DMS114 treated with DMSO at 0.1 percent for 48 hours (cell line): ENCODE results near the gene TMPRSS9.

Source experiments
- DNase-seq: peaks from one replicate; lab custom pipeline; 2025; ENCODE audit not compliant: unreplicated experiment; lab: John Stamatoyannopoulos, UW

Gene TMPRSS9

DNA sequence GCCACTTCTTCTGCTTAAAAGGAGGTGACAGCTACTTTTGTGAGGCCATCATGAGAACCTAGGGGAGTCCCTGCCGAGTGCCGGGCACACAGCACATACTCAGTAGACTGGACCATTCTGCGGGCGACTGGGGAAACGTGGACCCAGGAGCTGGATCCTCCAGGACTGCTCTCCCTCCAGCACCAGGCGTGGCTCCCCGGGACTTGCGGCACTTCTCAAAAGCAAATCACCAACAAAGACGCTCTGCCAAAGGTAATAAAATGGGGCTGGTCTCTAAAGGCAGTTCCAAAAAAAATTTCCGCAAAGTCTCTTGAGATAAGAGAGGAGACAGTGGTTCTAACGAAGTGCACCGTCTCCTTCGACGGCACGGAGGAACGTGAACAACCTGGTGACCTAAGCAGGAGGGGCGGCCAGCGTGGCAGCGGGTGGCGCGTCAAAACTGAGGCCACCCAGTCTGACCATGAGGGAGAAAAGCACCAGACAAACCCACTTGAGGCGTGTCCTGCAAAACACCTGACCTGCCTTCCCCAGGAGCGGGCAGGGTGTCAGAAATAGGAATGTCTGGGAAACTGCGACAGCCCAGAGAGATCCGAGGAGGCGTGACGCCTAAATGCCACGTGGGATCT, 1.4 kb upstream of the TMPRSS9 start:
- DNase-seq: no peak

DNA sequence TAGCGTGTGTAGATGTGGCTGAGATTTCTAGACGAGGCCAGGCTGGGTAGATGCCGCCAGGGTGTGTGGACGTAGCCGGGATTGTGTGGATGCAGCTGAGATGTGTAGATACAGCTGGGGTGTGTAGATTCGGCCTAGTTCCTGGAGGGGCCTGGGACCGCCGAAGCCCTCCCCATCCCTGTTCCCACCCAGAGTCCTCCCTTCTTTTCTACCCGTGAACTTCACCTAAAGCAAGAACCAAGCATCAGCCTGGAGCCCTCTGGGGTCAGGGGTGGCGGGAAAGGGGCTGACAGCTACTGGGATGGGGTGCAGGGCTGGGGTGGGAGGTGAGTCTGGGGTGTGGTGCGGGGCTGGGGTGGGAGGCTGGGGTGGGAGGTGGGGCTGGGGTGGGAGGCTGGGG, 768 bp downstream of the TMPRSS9 start:
- DNase-seq: no peak

DNA sequence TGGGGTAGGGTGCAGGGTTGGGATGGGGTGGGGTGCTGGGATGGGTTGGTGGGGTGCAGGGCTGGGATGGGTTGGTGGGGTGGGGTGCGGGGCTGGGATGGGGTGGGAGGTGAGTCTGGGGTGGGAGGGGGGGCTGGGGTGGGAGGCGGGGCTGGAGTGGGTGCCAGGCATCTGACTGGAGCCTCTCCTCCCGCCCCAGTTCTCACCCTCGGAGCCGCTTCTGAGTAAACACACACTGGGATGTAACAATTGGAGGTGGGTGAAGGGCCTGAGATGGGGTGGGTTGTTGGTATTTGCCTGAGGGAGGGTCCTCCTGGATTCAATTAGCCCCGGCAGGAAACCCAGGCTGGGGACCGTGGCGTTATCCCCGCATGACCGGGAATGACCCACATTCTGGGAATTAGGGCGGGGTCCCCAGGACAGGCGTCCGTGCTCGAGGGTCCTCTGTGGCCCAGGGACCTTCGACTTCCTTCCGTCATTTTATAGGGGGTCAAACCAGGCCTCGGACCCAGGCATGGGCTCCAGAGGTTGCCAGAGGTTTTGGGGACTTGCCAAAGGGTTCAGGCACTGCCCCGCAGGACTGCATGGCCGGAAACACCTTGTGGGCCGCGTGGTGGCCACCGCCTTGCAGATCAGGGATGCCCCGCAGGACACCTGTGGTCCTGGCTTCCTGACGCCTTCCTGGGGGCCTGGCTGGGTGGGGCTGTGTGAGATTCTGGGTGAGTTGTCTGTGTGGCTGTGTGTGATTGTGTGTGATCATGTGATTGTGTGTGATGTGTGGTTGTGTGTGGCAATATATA, 1.4 kb downstream of the TMPRSS9 start:
- no peak for DNase-seq

DNA sequence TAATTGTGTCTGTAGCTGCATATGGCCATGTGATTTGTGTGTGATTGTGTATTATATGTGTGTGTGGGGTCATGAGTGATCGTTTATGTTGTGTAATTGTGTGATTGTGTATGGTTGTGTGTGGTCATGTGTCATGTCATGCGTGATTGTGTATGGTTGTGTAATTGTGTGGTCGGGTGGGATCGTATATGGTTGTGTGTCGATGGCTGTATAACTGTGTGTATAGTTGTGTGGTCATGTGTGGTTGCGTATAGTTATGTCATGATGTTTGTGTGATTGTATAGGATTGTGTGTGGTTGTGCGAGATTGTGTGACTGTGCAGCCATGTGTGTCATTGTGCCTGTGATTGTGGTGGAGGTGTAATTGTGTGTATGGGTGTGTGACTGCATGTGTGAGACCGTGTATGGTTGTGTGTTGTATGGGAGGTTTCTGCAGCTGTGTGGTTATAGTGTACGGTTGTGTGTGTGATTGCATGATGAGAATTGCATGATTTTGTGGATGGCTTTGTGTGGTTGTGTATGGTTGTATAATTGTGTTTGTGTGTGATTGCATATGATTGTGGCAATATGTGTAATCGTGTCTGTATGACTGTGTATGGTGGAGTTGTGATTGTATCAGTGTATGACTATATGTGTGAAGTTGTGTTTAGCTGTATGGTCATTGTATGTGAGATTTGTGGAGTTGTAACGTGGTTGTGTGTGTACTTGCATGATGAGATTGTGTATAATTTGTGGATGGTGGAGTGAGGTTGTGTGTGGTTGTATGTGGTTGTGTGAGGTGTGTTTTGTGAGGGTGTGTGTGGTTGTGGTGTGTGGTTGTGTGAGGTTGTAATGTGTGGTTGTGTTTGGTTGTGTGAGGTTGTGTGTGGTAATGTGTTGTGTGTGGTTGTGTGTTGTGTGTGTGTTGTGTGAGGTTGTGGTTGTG, 2.2 kb downstream of the TMPRSS9 start:
- DNase-seq: no peak

DNA sequence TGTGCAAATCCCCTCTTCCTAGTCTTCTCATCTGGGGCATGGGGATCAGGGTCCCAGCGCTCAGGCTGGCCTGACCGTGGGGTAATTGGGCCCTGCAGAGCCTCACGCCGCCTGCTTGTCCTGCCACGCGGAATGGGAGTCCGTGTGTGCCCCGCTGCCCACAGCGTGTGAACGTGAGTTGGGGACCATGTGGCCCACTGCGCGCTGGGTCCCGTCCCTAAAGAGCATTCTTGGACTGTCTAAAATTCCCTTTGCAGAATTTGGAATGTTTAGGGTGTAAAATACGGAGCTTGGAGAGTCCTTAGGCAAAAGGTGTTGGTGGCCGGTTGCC, 2.9 kb downstream of the TMPRSS9 start:
- DNase-seq: no peak

DNA sequence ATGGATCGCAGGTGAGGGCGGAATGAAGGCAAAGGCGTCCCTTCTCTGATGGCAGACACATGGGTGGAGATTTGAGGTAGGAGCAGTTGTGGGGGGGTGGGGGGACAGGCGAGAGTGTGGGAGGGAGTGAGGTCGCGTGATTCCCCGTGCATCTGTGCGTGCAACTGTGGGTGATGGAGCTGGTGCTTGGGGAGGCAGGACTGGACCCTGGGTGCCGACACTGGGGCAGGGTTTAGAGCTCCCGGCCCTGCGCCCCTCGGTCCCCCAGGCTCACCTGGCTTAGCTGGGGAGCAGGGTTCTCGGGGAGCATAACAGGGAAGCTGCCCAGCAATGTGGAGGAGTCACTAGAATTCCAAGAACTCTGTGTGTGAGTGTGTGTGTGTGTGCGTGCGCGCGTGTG, 3.4 kb downstream of the TMPRSS9 start:
- DNase-seq: no peak

DNA sequence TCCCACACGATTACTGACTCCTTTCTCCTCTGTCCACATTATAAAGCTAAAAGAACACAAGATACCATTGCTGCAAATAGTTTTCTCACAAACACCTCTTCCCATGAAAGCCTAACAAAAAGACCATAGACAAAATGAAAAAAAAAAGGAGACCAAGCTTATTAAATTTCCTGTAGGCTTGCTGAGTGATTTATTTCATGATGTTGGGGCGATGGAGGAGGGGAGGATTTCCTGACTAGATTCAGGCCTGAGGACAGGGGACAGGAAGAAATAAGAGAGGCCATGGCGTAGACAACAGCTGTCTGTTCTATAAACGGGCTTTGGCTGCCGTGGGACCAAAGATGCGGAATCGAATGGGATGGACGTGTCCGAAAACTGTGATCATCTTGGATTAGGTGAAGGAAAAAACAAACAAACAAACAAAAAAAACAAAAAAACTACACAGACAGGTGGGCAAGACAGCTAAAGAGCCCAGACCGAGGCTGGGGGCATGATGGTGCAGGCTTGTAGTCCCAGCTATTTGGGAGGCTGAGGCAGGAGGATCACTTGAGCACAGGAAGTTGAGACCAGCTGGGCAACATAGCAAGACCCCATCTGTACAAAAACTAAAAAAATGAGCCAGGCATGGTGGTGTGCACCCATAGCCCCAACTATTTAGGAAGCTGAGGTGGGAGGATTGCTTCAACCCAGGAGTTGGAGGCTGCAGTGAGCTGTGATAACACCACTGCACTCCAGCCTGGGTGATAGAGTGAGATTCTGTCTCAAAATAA, 5.3 kb downstream of the TMPRSS9 start:
- DNase-seq: no peak

DNA sequence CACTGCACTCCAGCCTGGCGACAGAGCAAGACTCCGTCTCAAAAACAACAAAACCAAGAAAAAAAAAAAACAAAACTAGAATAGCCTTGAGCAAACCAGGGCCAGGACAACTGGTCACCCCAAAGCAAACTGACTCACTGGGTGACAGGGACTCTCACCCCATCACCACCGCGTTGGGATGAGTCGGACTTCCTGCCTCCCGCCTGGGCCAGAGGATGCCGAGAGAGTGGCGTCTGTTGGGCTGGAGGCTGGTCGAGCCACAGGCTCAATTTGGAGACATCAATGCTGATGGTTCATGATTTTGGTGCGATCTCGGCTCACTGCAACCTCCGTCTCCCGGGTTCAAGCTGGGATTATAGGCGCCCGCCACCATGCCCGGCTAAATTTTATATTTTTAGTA, 11.6 kb downstream of the TMPRSS9 start:
- DNase-seq: no peak

DNA sequence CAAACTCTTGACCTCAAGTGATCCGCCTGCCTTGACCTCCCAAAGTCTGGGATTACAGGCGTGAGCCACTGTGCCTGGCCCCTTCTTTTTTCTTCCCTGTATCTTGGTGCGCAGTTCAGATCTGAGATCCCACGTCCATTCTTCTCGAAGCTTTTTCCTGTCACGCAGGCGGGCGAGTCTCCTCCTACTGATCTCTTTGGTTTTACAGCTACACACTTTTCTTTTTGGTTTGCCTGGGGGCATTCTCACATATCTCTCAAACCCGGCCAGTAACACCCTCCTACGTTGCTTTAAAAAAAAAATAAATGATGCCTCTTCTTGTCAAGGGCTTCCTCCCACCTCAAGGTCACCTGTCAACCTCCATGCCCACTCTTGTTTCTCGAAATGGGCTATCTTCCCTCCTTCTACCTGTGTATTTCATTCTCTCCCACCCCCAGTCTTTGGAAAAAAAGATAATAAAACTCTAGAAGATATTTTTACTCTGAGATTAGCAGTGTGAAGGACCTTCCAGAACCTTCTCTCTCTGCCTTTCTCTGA, 12.1 kb downstream of the TMPRSS9 start:
- DNase-seq: no peak

DNA sequence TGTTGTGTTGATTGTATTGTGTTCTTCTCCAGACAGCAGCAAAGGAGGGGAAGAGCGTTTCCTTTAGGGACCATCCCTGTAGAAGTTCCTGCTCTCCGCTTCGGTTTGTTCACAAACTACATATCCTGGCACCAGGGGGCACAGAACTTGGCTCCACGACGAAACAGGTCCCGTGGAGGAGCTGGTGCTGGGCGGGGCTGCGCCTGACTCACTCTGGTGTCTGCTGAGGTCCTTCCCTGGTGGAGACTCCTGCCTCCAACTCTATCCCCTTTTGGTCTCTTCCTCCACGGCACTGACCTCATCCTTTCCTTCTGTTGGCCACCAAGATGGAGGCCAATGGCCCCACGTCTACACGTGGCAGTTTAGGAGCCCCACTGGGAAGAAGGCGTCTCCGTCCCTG, 14.7 kb downstream of the TMPRSS9 start:
- no peak for DNase-seq

DNA sequence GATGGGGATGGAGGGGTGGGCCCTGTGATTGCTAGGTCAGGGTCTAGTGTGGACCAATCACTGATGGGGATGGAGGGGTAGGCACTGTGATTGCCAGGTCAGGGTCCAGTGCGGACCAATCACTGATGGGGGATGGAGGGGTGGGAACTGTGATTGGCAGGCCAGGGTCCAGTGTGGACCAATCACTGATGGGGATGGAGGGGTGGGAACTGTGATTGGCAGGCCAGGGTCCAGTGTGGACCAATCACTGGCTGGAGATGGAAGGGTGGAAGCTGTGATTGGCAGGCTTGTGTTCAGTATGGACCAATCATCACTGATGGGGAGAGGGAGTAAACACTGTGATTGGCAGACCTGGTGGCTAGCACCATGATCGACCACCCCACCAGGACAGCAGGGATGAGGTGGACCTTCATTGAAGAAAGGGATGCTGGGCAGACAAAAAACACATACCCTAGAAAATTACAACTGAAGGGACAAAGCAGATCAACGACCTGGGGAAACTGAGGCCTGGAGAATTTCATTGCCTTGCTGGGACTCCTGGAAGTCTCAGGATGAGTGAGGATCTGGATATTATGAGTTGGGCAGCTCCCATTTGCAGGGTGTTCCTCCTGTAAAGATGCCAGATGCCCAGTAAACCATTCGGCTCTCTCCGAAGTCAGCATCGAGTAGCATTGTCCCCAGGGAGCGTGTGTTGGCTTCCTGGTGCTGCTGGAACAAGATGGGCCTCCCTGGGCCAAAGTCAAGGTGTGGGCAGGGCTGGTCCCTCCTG, 15.5 kb downstream of the TMPRSS9 start:
- no peak for DNase-seq

DNA sequence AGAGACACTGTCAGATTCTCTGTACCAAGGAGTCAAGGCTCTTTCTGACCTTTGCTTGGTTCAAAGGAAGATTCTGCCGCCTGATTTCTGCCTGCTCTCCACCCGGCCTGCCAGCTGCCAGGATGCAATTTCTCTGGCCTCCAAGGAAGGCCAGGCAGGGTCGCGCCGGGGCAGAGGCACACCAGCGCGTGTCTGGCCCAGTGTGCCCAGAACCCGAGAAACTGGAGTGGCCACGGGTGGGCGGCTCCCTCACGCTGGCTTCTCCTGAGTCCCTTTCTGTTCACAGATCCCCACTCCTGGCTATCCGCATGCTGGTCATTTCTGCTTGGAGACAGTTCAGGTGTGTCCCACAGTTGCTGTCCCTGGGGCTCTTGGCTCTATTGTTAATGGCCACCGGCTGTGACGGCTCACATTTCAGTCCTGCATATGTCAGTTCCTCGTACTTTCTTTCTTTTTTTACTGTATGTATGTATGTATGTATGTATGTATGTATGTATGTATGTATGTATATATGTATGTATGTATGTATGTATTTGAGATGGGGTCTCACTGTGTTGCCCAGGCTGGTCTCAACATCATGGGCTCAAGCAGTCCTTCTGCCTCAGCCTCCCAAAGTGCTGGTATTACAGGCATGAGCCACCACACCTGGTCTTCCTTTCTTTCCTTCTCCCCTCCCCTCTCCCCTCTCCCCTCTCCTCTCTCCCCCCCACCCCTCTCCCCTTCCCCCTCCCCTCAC, 16.9 kb downstream of the TMPRSS9 start:
- no peak for DNase-seq

DNA sequence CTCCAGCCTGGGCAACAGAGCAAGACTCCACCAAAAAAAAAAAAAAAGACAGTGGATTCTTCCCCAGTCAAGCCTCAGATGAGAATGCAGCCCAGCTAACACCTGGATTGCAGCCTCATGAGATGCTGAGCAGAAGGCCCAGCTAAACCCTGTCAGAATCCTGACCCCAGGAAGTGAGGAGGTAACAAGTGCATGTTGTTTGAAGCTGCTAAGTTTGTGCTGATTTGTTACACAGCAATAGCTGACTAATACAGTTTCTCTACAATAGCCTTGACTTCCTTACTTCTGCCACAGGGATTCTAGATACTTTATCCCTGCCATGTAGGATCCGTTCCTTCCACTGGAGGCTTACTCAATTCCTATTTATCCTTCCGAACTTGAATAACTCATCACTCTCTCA, 20.5 kb downstream of the TMPRSS9 start:
- DNase-seq: no peak

DNA sequence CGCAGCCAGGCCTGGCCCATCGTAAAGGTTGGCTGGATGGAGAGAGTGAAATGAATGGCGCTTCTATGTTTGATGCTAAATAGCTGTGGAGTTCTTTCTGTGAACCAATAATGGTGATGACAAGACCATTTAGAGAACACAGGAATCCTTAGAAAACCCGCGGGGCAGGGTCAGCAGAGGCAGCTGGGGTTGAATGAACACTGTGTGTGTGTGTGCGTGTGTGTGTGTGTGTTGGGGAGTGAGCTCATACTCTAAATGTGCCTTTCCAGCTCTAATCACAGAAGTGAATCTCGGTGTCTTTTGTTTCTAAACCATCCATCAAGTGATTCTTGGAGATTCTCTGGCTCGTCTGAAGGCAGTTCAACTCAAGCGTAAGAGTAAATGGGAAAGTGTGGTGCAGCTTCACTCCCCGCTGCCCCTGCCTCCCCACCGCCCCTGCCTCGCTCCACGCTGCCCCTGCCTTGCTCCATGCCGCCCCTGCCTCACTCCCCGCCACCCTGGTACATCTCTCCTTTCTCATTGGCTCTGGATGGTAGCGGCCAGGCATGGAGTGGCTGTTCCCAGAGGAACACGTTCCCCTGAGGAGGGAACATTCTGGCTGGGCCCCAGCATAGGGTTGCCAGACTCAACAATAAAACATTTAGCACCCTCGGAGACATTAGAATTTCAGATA, 21.2 kb downstream of the TMPRSS9 start:
- DNase-seq: no peak

DNA sequence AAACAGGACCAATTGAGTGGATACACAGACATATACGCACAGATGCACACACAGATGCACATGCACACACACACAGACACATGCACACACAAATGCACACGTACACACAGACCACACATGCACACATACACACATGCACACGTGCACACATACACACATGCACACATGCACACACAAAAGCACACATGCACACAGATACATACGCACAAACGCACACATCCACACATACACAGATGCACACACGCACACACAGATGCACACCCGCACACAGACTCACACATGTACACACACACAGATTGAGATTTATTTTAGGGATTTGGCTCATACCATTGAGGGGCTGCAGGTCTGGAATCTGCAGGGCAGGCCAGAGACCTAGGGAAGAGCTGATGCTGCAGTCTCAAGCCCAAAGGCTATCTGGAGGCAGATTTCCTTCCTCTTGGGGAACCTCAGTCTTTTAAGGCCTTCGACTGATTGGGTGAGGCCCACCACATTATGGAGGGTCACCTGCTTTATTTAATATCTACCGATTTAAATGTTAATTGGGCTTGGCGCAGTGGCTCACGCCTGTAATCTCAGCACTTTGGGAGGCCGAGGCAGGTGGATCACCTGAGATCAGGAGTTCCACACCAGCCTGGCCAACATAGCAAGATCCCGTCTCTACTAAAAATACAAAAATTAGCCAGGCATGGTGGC, 22.6 kb downstream of the TMPRSS9 start:
- no peak for DNase-seq

DNA sequence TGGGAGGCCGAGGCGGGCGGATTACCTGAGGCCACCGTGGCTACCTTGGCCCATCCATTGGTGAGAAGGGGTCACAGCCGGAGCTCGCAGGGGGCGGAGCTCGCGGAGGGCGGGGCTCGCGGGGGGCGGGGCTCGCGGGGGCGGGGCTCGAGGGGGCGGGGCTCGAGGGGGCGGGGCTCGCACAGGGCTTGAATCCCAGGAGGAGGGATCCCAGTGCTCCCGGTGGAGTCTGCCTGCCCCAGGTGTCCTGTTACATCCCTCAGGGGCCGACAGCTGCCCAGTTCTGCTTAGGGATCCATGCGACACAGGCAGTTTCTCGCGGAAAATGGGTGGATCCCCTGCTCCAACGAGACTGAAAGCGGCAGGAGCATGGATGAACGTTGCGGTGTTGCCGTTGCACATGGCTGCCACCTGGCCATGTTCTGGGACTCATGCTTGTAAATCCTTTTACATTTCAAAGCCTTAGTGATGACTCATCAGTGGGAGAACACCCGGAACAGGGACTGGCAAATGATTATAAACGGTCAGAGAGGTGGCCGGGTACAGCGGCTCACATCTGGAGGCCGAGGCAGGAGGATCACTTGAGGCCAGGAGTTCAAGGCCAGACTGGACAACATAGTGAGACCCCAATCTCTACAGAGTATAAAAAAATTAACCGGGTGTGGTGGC, 25.1 kb downstream of the TMPRSS9 start:
- no peak for DNase-seq

DNA sequence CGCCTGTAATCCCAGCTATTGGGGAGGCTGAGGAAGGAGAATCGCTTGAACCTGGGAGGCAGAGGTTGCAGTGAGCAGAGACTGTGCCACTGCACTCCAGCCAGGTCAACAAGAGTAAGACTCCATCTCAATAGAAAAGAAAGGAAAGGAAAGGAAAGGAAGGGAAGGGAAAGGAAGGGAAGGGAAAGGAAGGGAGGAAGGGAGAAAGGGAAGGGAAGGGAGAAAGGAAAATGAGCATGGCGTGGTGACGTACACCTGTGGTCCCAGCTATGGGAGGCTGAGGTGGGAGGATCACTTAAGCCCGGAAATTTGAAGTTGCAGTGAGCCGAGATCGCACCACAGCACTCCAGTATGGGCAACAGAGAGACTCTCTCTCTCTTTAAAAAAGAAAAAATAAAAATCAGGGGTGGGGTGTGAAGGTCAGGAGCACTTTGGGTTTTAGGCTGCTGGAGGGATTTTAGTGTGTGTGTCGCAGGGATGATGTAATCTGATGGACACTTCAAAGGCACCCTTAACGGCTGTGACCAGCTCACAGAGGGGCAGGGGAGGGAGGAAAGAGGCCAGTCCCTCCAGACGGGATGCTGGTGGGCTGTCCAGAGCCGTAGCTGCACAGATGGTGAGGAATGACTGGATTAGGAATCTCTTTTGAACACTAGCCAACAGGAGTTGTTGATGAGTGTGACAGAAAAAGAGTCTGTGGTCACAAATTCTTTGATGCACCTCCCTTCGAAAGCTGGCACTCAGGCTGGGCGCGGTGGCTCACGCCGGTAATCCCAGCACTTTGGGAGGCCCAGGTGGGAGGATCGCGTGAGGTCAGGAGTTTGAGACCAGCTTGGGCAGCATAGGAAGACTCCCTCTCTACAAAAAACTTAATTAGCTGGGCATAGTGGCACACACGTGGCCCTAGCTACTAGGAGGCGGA, 27.6 kb downstream of the TMPRSS9 start:
- DNase-seq: no peak
